Measurements from ENCODE around the gene TRIM33.

GRCh38 chr1:114462963-114463362 lies 48.0 kb downstream of the TRIM33 start:
- TF ChIP-seq MAX (IDR thresholded peaks at IDR 0.05; ENCODE audit: low read depth, low read length), result no peak
- no peak for TF ChIP-seq POLR2A (IDR thresholded peaks at IDR 0.05; ENCODE audit: low read depth, low read length)
- no peak for TF ChIP-seq EZH2 (IDR thresholded peaks at IDR 0.05; ENCODE audit: borderline replicate concordance, control insufficient read depth, low read depth, low read length)
- TF ChIP-seq SMC3 (IDR thresholded peaks at IDR 0.05; ENCODE audit: borderline replicate concordance, low read length), result no peak
- TF ChIP-seq USF2 (IDR thresholded peaks at IDR 0.05; ENCODE audit: borderline replicate concordance, low read depth, low read length), result no peak
- no peak for TF ChIP-seq ZNF274 (IDR thresholded peaks at IDR 0.05; ENCODE audit: insufficient read depth, insufficient read length)
- TF ChIP-seq BHLHE40 (IDR thresholded peaks at IDR 0.05; ENCODE audit: borderline replicate concordance in 1 of 2, low read depth in 2 of 2, low read length in 1 of 2), result no peak
- TF ChIP-seq, protein P1, sequence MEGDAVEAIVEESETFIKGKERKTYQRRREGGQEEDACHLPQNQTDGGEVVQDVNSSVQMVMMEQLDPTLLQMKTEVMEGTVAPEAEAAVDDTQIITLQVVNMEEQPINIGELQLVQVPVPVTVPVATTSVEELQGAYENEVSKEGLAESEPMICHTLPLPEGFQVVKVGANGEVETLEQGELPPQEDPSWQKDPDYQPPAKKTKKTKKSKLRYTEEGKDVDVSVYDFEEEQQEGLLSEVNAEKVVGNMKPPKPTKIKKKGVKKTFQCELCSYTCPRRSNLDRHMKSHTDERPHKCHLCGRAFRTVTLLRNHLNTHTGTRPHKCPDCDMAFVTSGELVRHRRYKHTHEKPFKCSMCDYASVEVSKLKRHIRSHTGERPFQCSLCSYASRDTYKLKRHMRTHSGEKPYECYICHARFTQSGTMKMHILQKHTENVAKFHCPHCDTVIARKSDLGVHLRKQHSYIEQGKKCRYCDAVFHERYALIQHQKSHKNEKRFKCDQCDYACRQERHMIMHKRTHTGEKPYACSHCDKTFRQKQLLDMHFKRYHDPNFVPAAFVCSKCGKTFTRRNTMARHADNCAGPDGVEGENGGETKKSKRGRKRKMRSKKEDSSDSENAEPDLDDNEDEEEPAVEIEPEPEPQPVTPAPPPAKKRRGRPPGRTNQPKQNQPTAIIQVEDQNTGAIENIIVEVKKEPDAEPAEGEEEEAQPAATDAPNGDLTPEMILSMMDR (IDR thresholded peaks at IDR 0.05 in 2 of 3, conservative IDR thresholded peaks at IDR 0.05 in 1 of 3; ENCODE audit: control insufficient read depth in 2 of 3, extremely low read depth in 1 of 3, insufficient read depth in 1 of 3, low read depth in 3 of 3, low read length in 3 of 3), result no peak
- TF ChIP-seq ESRRA (IDR thresholded peaks at IDR 0.05; ENCODE audit: low read length), result no peak
- no peak for TF ChIP-seq PAX5 (IDR thresholded peaks at IDR 0.05; ENCODE audit: borderline replicate concordance, low read depth, low read length)
- TF ChIP-seq, protein P2, sequence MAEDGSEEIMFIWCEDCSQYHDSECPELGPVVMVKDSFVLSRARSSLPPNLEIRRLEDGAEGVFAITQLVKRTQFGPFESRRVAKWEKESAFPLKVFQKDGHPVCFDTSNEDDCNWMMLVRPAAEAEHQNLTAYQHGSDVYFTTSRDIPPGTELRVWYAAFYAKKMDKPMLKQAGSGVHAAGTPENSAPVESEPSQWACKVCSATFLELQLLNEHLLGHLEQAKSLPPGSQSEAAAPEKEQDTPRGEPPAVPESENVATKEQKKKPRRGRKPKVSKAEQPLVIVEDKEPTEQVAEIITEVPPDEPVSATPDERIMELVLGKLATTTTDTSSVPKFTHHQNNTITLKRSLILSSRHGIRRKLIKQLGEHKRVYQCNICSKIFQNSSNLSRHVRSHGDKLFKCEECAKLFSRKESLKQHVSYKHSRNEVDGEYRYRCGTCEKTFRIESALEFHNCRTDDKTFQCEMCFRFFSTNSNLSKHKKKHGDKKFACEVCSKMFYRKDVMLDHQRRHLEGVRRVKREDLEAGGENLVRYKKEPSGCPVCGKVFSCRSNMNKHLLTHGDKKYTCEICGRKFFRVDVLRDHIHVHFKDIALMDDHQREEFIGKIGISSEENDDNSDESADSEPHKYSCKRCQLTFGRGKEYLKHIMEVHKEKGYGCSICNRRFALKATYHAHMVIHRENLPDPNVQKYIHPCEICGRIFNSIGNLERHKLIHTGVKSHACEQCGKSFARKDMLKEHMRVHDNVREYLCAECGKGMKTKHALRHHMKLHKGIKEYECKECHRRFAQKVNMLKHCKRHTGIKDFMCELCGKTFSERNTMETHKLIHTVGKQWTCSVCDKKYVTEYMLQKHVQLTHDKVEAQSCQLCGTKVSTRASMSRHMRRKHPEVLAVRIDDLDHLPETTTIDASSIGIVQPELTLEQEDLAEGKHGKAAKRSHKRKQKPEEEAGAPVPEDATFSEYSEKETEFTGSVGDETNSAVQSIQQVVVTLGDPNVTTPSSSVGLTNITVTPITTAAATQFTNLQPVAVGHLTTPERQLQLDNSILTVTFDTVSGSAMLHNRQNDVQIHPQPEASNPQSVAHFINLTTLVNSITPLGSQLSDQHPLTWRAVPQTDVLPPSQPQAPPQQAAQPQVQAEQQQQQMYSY (CRISPR knock-in tag; IDR thresholded peaks at IDR 0.05), result no peak
- TF ChIP-seq, protein P3, sequence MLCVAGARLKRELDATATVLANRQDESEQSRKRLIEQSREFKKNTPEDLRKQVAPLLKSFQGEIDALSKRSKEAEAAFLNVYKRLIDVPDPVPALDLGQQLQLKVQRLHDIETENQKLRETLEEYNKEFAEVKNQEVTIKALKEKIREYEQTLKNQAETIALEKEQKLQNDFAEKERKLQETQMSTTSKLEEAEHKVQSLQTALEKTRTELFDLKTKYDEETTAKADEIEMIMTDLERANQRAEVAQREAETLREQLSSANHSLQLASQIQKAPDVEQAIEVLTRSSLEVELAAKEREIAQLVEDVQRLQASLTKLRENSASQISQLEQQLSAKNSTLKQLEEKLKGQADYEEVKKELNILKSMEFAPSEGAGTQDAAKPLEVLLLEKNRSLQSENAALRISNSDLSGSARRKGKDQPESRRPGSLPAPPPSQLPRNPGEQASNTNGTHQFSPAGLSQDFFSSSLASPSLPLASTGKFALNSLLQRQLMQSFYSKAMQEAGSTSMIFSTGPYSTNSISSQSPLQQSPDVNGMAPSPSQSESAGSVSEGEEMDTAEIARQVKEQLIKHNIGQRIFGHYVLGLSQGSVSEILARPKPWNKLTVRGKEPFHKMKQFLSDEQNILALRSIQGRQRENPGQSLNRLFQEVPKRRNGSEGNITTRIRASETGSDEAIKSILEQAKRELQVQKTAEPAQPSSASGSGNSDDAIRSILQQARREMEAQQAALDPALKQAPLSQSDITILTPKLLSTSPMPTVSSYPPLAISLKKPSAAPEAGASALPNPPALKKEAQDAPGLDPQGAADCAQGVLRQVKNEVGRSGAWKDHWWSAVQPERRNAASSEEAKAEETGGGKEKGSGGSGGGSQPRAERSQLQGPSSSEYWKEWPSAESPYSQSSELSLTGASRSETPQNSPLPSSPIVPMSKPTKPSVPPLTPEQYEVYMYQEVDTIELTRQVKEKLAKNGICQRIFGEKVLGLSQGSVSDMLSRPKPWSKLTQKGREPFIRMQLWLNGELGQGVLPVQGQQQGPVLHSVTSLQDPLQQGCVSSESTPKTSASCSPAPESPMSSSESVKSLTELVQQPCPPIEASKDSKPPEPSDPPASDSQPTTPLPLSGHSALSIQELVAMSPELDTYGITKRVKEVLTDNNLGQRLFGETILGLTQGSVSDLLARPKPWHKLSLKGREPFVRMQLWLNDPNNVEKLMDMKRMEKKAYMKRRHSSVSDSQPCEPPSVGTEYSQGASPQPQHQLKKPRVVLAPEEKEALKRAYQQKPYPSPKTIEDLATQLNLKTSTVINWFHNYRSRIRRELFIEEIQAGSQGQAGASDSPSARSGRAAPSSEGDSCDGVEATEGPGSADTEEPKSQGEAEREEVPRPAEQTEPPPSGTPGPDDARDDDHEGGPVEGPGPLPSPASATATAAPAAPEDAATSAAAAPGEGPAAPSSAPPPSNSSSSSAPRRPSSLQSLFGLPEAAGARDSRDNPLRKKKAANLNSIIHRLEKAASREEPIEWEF (IDR thresholded peaks at IDR 0.05; ENCODE audit: insufficient replicate concordance, low read depth, low read length), result no peak
- no peak for TF ChIP-seq EP300 (IDR thresholded peaks at IDR 0.05; ENCODE audit: borderline replicate concordance in 1 of 2, control insufficient read depth in 1 of 2, low read depth in 2 of 2, low read length in 2 of 2)
